H1 (cell line): Measurements from ENCODE around the gene ARHGDIG. TPM values are rescaled to one million over a fixed set of nuclear protein-coding genes. Genes with fewer than 3 reads are reported as not detected.

Experiments used
- SUZ12 ChIP-seq: fragments of 200-600 bp; sonication (generic); IDR thresholded peaks from 2 replicates; pipeline ENCODE4 v1.6.1; 2012; ENCODE audit warnings: mild to moderate bottlenecking, inconsistent platforms, low read length, moderate library complexity, mixed read lengths
- TEAD4 ChIP-seq: IDR thresholded peaks from 2 replicates; pipeline ENCODE4 v1.6.1; 2012; ENCODE audit warnings: low read depth, low read length, inconsistent platforms, mixed read lengths
- polyA plus RNA-seq, 7 experiments: library from polyadenylated mRNA; depleted of rRNA in 3 of 7; stranded (reverse) in 5 of 7; unstranded in 2 of 7; fragments of >200 nt in 5 of 7; fragments of 200-250 nt in 2 of 7; gene quantifications; 1 replicate in 5 of 7; 2 replicates in 1 of 7; 4 replicates in 1 of 7; pipeline versions ENCODE4 v1.2.1 to v1.2.3, GENCODE V29; 2011 to 2013; ENCODE audit warnings: missing spikeins in 2 of 7, mixed read lengths in 2 of 7
- total RNA-seq: library from RNA; stranded (reverse); fragmentation: NEBNext Ultra II Directional; extraction: Animal tissue kit (Norgen Biotek cat#: 25700); gene quantifications from 2 replicates; pipeline ENCODE4 v1.2.1, GENCODE V29; 2021

ARHGDIG gene
- total and polyA plus RNA-seq, 2 of the 8 experiments (the other 6 are each of a cell fraction or from before 2014, with no cell fraction given) = 1.2 to 2.9 TPM

DNA sequence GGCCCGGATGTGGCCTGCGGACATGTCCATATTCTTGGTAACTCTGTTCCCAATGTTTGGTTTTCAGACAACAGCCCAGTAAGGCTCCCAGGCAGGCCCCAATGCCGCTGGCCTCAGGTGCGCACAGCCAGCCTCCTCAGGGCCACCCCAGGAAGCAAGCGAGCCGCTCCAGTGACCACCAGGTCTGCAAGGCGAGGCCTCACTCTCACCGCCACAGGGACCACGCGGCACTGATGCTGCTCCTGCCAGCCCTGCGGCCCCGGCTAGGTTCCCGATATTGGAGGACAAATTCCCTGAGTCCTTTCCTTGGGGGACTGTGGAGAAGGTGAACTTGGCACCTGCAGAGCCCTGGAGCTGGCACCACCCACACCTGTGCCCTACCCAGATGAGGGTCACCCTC, 21.6 kb downstream of the ARHGDIG start (continued):
- TF ChIP-seq TEAD4 = no peak
- TF ChIP-seq SUZ12 = no peak
